GM21717 (cell line): ENCODE measurements around the gene SP3.

Experiments
- ATAC-seq: cut with Tn5 transposase; IDR thresholded peaks from one replicate; pipeline ENCODE4 v1.9.1; 2021; ENCODE audit warnings: mild to moderate bottlenecking, moderate library complexity; ENCODE audit not compliant: unreplicated experiment

SP3 gene

DNA sequence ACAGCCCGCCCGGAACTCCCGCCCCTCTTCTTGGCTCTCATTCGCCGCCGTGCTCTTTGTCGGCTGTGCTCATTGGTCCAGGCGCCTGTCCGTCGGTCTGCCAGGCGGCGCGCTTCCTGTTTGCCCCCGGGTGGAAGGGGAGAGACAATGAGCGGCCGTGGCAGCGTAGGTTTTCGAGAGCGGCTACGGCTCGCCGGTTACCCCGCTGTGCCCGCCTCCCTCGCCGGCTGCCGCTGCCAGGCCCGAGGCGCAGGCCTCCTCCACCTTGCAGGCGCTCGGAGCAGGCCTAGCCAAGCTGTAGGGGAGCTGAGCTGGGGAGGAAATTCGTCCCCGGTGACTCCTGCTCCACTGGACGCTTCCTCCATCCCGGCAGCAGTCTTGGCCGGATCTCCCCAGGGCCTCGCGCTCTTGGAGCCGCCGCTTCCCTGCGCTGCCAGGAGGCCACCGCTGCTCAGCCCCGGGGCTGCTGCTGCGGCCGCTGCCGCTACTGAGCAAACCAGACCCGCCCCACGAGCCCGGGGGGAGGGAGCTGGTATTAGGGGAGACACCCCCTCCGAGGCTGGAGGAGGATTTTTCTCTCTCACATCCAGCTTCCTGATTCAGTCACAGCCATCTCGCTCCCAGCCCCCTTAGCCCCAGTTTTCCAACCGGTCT, at the start of gene SP3:
Gene SP3 (minus strand): TSS at position 2 of the 654 bp plus-strand sequence. CDS start 202 bp downstream, outside the sequence.
- peak; percentile 74 for ATAC-seq

GRCh38 chr2:174014699-174015070, 49.5 kb upstream of the SP3 start:
- ATAC-seq, result no peak

DNA sequence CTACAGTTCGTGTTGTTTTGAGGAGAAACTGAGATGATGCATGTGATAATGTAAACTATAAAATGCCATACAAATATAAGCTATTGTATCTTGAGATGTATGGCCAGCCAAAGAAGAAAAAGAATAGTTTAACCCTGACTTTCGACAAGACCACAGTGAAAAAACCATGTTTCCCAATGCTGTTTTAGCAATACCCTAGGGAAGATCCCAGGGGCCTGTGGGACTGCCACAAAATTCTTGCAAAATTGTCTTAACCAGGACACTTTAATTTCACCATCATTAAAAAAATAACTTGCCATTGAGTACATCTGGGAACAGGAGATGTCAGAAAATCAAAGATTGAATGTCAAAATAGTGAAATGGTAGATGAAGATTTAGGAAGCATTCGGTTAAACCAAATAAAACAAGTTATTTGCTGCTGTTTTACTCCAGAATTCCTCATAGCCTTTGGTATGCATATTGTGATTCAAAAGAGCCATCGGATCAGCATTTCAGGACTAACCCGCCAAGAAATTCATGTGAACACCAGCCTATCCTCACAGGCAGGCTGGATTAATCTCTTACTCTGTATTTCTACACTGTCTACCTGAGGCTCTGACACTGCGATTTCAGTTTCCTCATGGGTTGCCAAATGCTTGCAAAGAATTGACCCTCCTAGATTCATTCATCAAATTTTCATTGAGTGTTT, 49.0 kb upstream of the SP3 start:
- ATAC-seq, result no peak

DNA sequence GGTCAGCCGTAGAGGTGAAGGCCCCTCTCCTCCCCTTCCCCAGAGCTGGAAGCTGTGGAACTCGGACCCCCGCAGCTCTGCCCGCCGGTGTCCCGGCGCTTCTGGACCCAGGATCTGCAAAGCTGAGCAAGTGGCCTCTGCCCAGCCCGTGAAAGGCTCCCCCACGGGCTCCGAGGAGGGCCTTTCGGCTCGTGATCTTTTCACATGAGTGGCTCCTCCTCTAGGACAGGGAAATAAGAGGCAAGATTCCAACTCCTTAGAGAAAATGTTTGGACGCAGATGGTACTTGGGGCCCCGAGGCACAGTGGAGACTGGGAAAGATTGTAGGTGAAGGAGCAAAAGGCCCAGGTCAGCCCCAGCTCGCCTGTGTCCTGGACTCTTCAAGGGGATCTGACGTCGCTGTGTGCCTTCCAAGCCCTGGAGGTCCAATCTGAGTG, 48.2 kb upstream of the SP3 start:
- no peak for ATAC-seq

- ATAC-seq, result no peak
Measured at GRCh38 chr2:174012347-174013314, 47.5 kb upstream of the SP3 start.

- no peak for ATAC-seq
Measured at GRCh38 chr2:174011796-174012195, 46.6 kb upstream of the SP3 start.

DNA sequence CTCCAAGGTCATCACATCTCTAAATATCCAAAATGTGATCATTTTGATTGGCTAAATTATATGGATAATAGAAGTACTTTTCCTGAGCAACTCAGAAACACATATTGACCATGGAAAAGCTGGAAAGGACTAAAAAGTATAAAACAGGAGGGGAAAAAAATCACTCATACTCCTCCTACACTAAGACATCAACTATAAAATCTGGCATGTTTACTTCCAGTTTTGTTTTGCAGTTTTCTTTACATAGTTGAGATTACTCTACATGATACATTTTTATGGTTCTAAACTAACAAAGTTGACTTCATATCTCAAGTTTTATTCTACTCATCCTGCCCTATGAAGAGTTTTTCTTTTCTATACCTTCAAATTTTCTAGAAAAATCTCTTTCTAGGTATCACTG, 46.0 kb upstream of the SP3 start:
- ATAC-seq, result no peak

GRCh38 chr2:174009488-174010223, 44.5 kb upstream of the SP3 start:
- ATAC-seq, result no peak

DNA sequence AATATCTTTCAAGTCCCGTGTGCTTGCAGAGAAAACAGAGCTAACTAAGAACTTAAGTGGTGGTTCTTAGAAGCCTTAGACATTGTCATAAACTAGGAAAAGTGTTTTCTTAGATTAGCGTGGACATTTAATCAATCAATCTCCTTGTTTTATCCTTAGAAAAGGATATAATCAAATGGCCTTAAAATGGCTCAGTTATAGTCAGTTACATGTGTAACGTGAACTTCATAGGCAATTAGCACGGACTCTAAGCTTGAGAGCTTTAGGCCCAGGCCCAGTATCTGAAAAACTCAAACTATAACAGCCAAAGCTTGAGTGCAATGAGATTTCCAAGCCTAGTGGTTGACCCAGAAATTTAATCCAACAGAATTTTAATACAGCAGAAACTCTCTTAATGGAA, 43.5 kb upstream of the SP3 start:
- no peak for ATAC-seq

DNA sequence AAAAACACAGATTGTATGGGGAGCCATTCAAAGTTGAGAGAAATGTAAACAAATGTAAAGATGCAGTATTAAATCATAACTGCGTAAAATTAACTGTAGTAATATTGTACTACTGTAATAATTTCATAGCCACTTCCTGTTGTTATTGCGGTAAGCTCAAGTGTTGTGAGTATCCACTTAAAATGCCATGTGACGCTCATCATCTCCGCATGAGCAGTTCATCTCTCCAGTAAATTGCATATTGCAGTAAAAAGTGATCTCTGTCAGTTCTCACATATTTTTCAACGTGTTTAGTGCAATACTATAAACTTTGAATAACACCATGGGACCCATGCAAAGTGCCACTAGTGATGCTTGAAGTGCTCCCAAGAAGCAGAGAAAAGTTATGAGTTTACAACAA, 41.8 kb upstream of the SP3 start:
- no peak for ATAC-seq

GRCh38 chr2:174005801-174006419, 40.7 kb upstream of the SP3 start:
- ATAC-seq, result no peak

- ATAC-seq, result peak; percentile 83
Measured at GRCh38 chr2:174004905-174005605, 39.9 kb upstream of the SP3 start.

- no peak for ATAC-seq
Measured at GRCh38 chr2:174003720-174004695, 38.8 kb upstream of the SP3 start.

- ATAC-seq, result no peak
Measured at GRCh38 chr2:174002679-174003078, 37.5 kb upstream of the SP3 start.

DNA sequence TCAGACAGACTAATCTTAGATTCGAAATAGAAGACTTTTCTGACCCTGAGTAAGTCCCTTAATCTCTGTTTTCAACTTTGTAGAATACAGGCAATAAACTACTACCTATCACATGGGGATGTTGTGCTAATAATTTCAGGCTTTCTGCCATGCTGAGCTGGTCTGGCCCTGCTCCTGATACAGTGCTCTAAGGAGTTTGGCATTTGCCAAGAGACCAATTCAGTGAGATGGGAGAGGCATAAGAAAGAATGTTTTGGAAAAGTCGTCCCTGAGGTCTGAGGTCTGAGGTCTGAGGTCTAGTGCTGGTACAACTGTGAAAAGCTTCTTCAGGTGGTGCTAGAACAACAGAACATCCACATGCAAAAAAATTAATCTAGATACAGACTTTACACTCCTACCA, 35.9 kb upstream of the SP3 start:
- ATAC-seq, result no peak

GRCh38 chr2:173999724-174000123, 34.6 kb upstream of the SP3 start:
- ATAC-seq, result no peak

DNA sequence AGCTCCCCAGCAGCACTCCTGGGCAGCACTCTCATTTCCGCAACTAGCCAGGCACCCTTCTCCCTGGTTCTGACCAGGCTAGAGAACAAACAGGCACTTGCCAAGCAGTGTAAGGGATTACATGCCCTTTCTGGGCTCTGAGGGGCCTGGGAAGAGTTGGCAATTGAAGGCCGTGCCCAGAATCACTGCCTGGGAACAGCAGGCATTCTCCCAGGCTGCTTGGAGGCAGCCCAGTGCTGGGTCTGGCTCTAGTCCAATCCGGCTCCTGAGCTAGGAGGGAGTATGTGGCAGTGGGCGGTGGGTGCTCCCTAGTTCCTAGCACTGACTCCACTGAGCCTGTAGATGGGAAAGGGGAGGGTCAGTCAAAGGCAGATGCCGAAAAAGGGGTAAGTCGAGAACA, 34.1 kb upstream of the SP3 start:
- no peak for ATAC-seq

DNA sequence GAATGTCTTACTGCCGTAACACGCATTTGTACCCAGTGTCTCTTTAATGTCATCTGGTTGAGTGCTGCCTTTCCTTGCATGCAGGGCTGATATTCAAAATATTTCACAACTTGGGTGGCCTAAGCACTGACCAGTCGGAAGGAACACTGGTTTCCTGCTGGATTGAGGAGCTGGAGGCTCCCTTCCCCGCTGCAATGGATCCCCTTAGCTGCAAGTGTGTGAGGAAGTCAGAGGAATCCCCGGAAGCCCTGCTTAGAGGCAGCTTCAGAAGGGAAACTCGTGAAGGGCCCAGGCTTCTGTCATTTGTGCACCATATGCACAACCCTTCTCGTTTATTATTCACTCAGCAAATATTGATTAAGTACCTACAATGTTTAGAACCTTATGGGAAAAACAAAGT, 33.2 kb upstream of the SP3 start:
- no peak for ATAC-seq

GRCh38 chr2:173997753-173998152, 32.6 kb upstream of the SP3 start:
- ATAC-seq, result no peak
